Vagina (tissue), 2 donors: ENCODE results near the gene ANXA11. TPM values are rescaled to one million over a fixed set of nuclear protein-coding genes. Genes with fewer than 3 reads are reported as not detected.
A peak's percentile ranks its signal among the peaks of the same experiment; 100 is the strongest.

ENCODE experiments used
- DNase-seq, 2 donors: peaks; one replicate each; pipeline ENCODE4 v3.0.0-alpha.2; 2017; ENCODE audit errors: extremely low spot score in 2 of 2
- H3K27ac ChIP-seq: fragments of 200-600 bp; sonication (generic); one replicate; pipeline ENCODE4 v1.5.1; 2019
- H3K27me3 ChIP-seq: fragments of 200-600 bp; sonication (generic); one replicate; pipeline ENCODE4 v1.5.1; 2019
- H3K36me3 ChIP-seq, 2 donors: fragments of 200-600 bp; sonication (generic); one replicate each; pipeline ENCODE4 v1.5.1; 2017 to 2019
- H3K4me1 ChIP-seq: fragments of 200-600 bp; sonication (generic); one replicate; pipeline ENCODE4 v1.5.1; 2019
- H3K4me3 ChIP-seq, 2 donors: fragments of 200-600 bp; sonication (generic); 1 replicate in 1 of 2; 2 replicates in 1 of 2; pipeline ENCODE4 v1.5.1; 2016 to 2019
- H3K9me3 ChIP-seq: fragments of 200-600 bp; sonication (generic); one replicate; pipeline ENCODE4 v1.5.1; 2019
- POLR2A ChIP-seq, 2 donors: fragments of 450-650 bp; IDR thresholded peaks; one replicate each; pipeline ENCODE4 v1.6.1; 2017; ENCODE audit warnings: antibody characterized with exemption in 2 of 2, mild to moderate bottlenecking in 2 of 2, moderate library complexity in 2 of 2
- POLR2AphosphoS5 ChIP-seq, 2 donors: sonication (generic); formaldehyde crosslinking; IDR thresholded peaks; one replicate each; pipeline ENCODE4 v1.9.0; 2017; ENCODE audit warnings: antibody characterized with exemption in 2 of 2, mild to moderate bottlenecking in 2 of 2, low read depth in 1 of 2; ENCODE audit not compliant: insufficient read depth in 1 of 2
- intact Hi-C: fragments of 100-400 bp; cut with DNase I; formaldehyde crosslinking; loops from one replicate; pipeline ENCODE4 v1.15.1; 2023
- total RNA-seq: library from RNA; depleted of rRNA; stranded (reverse); fragments of >200 nt; gene quantifications from one replicate; pipeline ENCODE4 v1.2.3, GENCODE V29; 2016
- TF ChIP-seq, protein P1 (sequence below), 3 experiments: fragments of 450-650 bp in 2 of 3; fragments of 200-600 bp in 1 of 3; sonication (generic) in 1 of 3; IDR thresholded peaks; one replicate each; pipeline ENCODE4 v1.5.1; 2017 to 2019; ENCODE audit warnings: antibody characterized with exemption in 3 of 3, mild to moderate bottlenecking in 2 of 3, moderate library complexity in 2 of 3

Gene ANXA11
- total RNA-seq, 1 donor from 2014 or later, result 101 TPM

DNA sequence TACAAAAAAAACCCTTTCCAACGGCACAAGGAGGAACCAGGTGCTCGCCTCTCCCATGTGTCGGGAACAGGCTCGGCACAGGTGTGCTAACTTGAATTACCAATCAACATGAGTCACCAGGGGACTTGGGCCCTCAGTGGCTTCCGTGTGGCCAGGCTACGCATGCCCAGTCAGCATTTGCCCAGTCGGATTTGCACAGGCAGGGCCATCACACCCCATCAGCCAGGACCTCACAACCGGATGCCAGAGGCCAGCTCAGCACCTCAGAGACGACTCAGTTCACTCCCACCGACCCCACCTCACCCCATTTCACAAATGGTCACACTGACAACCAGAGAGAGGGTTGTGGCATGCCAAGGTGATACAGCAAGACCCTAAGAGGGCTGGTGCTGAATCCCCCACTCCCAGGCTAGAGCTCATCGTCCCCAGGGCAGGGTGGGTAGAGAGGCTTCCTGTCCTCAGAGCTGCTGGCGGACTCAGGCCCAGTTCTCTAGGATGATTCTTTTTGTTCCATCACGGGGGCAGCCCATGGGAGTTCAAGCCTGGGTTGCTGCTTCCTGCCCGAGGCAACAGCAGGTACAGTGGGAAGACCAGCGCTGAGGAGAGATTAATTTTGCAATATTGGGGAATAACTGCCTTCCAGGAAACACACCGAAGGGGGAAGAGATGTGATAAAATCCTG, 13.6 kb downstream of the ANXA11 start:
- peaks cover 84% of the 10 kb centered on the region for H3K4me1 ChIP-seq
- intact Hi-C loops, result no loop called here
- no peak for DNase-seq

DNA sequence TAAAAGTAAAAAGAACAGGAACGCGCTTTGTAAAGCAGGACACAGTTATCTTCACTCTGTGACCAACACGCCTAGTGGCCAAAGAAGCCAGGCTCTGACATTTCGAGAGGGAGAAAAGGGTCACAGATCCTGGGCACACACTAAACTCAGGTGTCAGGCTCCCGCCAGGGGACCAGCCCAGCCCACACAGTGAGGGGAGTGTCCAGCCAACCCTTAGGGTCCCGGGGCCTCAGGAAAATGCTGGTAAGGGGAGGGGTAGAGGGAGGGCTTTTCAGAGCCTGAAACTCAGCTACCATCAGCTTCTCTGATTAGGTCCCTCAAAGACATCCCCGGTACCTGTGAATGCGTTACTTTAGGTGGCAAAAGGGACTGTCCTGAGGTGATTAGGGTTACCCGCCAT, 16.6 kb downstream of the ANXA11 start:
- H3K36me3 ChIP-seq, result peaks cover 0 to 2% of the 10 kb centered on the region in 2 donors
- peak overlapping the region; percentile 15 for H3K27ac ChIP-seq
- intact Hi-C loops, result no loop called here
- DNase-seq, result no peak
- H3K4me3 ChIP-seq, result no peak overlapping the region
- no peaks in the 10 kb centered on the region for H3K27me3 ChIP-seq
- TF ChIP-seq, protein P1, sequence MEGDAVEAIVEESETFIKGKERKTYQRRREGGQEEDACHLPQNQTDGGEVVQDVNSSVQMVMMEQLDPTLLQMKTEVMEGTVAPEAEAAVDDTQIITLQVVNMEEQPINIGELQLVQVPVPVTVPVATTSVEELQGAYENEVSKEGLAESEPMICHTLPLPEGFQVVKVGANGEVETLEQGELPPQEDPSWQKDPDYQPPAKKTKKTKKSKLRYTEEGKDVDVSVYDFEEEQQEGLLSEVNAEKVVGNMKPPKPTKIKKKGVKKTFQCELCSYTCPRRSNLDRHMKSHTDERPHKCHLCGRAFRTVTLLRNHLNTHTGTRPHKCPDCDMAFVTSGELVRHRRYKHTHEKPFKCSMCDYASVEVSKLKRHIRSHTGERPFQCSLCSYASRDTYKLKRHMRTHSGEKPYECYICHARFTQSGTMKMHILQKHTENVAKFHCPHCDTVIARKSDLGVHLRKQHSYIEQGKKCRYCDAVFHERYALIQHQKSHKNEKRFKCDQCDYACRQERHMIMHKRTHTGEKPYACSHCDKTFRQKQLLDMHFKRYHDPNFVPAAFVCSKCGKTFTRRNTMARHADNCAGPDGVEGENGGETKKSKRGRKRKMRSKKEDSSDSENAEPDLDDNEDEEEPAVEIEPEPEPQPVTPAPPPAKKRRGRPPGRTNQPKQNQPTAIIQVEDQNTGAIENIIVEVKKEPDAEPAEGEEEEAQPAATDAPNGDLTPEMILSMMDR (IDR thresholded peaks at IDR 0.05), result no peak
- no peak for TF ChIP-seq POLR2AphosphoS5 (IDR thresholded peaks at IDR 0.05; ENCODE audit: insufficient read depth in 1 of 2, low read depth in 1 of 2)
- TF ChIP-seq POLR2A (IDR thresholded peaks at IDR 0.05), result no peak
- peaks cover 85% of the 10 kb centered on the region for H3K4me1 ChIP-seq
- H3K9me3 ChIP-seq, result no peaks in the 10 kb centered on the region

More for the DNA sequence above, 13.6 kb downstream of the ANXA11 start:
- TF ChIP-seq POLR2AphosphoS5 (IDR thresholded peaks at IDR 0.05; ENCODE audit: insufficient read depth in 1 of 2, low read depth in 1 of 2) (peak; percentile 14 to 32), POLR2A (IDR thresholded peaks at IDR 0.05) (no peak)
- no peaks in the 10 kb centered on the region for H3K9me3 ChIP-seq
- H3K4me3 ChIP-seq, result no peak overlapping the region
- peak overlapping the region; percentile 42 for H3K27ac ChIP-seq
- no peaks in the 10 kb centered on the region for H3K36me3 ChIP-seq
- no peaks in the 10 kb centered on the region for H3K27me3 ChIP-seq

DNA sequence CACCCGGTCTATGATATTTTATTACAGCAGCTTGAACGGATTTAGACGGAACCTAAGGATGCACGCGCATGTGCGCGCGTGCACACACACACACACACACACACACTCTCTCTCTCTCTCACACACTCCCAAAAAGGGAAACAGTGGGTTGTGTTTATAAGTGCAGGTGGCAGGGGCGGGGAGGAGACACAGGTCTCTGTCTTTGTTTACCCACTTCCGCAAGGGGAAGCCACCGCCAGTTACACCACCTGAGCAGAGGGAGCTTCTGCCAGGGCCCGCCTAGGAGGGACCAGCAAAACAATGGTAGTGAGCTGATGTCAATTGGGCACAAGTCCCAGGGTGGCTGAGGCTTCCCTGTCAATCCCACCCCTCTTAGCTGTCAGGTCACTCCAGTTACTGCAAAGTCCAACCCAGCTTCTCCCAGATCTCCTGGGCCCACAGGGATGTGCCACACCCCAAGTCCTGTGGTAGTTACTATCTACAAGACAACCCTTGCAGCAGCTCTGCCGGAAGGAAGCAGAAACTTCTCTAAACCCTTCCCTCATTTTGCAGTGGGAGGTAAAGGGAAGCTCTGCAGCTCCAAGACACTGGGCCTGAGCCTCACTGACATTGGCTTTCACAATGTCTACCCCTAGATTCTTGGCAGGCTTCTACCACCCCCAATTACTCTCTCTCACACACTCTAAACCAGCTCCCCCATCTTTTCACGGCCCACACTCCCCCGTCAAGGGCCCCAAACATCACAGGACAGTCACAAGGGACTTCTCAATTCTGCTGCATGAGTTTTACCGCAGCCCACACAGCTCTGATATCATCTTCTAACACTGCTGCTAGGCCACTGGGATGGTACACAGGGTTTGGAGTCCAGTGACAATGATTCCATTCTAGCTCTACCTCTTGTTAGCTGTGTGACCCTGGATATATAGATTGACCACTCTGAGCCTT, 17.6 kb downstream of the ANXA11 start:
- no peaks in the 10 kb centered on the region for H3K27me3 ChIP-seq
- intact Hi-C loops, result no loop called here
- no peaks in the 10 kb centered on the region for H3K9me3 ChIP-seq
- peaks cover 92% of the 10 kb centered on the region for H3K4me1 ChIP-seq
- H3K27ac ChIP-seq, result peak overlapping the region; percentile 58
- no peak overlapping the region for H3K4me3 ChIP-seq
- TF ChIP-seq, protein P1 (IDR thresholded peaks at IDR 0.05), result no peak
- no peak for TF ChIP-seq POLR2AphosphoS5 (IDR thresholded peaks at IDR 0.05; ENCODE audit: insufficient read depth in 1 of 2, low read depth in 1 of 2)
- no peak for TF ChIP-seq POLR2A (IDR thresholded peaks at IDR 0.05)
- no peak for DNase-seq
- peaks cover 0 to 4% of the 10 kb centered on the region in 2 donors for H3K36me3 ChIP-seq

DNA sequence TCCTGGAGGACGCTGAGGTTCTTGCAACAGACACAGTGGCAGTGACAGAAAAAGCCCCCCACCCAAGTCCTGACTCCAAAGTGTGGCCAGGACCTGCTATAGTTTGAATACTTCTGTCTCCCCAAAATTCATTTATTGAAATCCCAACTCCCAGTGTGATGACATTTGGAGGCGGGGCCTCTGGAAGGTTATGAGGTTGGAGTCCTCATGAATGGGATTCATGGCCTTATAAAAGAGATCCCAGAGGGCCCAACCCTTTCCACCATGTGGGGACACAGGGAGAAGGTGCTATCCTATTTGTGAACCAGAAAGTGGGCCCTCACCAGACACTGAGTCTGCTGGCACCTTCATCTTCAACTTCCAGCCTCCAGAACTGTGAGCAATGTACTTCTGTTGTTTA, 18.3 kb downstream of the ANXA11 start:
- Histone ChIP-seq H3K27ac (peak overlapping the region; percentile 58), H3K4me3 (no peak overlapping the region), H3K27me3 (no peaks in the 10 kb centered on the region), H3K36me3 (peaks cover 0 to 4% of the 10 kb centered on the region in 2 donors), H3K9me3 (no peaks in the 10 kb centered on the region), H3K4me1 (peaks cover 94% of the 10 kb centered on the region)
- TF ChIP-seq POLR2A (IDR thresholded peaks at IDR 0.05), result no peak
- DNase-seq, result no peak
- intact Hi-C loops, result no loop called here

DNA sequence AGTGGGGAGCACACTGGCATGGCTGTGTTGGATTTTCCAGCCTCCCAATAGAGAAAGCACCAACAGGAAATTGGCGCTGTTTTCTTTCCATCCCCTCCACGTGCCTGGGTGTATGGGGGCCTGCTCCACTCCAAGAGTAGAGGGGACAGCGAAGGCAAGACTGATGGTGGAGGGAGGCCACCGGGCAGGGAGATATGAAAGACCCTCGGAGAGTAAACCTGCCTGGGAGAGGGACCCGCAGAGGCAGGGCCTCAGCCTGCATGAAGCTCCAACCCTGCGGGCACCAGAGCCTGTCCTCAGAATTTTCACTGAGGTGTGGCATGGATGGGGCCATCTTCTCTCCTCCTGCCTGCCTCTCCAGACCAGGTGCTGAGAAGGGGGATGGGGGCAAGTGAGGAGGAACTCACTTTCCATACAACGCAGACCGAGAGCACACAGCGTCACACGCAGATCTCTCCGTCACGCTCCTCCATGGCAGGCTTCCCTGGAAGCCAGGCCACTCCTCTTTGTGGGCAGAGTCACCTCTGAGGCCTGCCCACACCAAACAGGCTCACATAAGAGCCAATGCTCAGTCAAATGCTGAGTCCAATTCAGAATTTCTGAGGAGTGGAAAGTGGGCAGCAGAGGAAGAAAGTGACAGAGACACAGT, 18.8 kb downstream of the ANXA11 start:
- H3K4me1 ChIP-seq, result peaks cover 88% of the 10 kb centered on the region
- intact Hi-C loops, result no loop called here
- DNase-seq, result no peak

More for the DNA sequence above, 18.8 kb downstream of the ANXA11 start:
- Histone ChIP-seq H3K27ac (peak overlapping the region; percentile 58), H3K27me3 (no peaks in the 10 kb centered on the region), H3K9me3 (no peaks in the 10 kb centered on the region), H3K36me3 (peaks cover 0 to 4% of the 10 kb centered on the region in 2 donors), H3K4me3 (no peak overlapping the region)
- TF ChIP-seq POLR2AphosphoS5 (IDR thresholded peaks at IDR 0.05; ENCODE audit: insufficient read depth in 1 of 2, low read depth in 1 of 2), result no peak
- TF ChIP-seq, protein P1 (IDR thresholded peaks at IDR 0.05), result no peak
- no peak for TF ChIP-seq POLR2A (IDR thresholded peaks at IDR 0.05)
